Measurements from ENCODE around the gene INPP5F. TPM values are rescaled to one million over a fixed set of nuclear protein-coding genes. Genes with fewer than 3 reads are reported as not detected.

The INPP5F gene
- total RNA-seq, 1 donor from 2014 or later, result 46.1 TPM

DNA sequence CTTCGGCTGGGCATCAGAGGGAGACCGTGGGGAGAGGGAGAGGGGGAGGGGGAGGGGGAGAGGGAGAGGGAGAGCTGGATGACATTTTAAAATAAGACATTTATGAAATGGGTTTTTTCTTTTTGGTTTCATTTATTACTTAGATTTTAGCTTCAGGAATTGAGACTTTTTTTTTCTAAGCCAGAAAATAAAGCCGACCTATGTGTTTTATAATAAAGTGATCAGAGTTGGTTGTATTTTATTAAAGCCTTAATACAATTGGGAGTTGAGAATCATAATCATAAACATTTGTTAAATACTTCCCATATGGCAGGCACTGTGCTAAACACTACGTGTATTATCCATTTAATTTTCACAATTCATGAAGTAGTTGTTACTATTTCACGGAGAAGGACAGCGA lies 70.2 kb downstream of the INPP5F start:
- DNase-seq (ENCODE audit: low spot score, unreplicated experiment), result no peak
- H3K27me3 Mint-ChIP-seq, result no peaks in the 10 kb centered on the region
- H3K9me3 Mint-ChIP-seq (ENCODE audit: low read depth), result no peaks in the 10 kb centered on the region
- H3K4me3 Mint-ChIP-seq (ENCODE audit: low read depth), result no peak overlapping the region
- no peak for TF ChIP-seq CTCF (IDR thresholded peaks at IDR 0.05; ENCODE audit: unreplicated experiment)
- H3K4me1 Mint-ChIP-seq (ENCODE audit: low read depth), result peaks cover 3% of the 10 kb centered on the region
- peaks cover 14% of the 10 kb centered on the region for H3K36me3 Mint-ChIP-seq (ENCODE audit: insufficient read depth)
- no peak overlapping the region for H3K27ac Mint-ChIP-seq

- Mint-ChIP-seq H3K9me3 (ENCODE audit: low read depth) (no peaks in the 10 kb centered on the region), H3K4me1 (ENCODE audit: low read depth) (peaks cover 3% of the 10 kb centered on the region), H3K4me3 (ENCODE audit: low read depth) (no peak overlapping the region), H3K36me3 (ENCODE audit: insufficient read depth) (peaks cover 15% of the 10 kb centered on the region), H3K27me3 (no peaks in the 10 kb centered on the region), H3K27ac (no peak overlapping the region)
- DNase-seq (ENCODE audit: low spot score, unreplicated experiment), result no peak
- no peak for TF ChIP-seq CTCF (IDR thresholded peaks at IDR 0.05; ENCODE audit: unreplicated experiment)
These were observed 75.3 kb downstream of the INPP5F start for GRCh38 chr10:119801176-119801575.

DNA sequence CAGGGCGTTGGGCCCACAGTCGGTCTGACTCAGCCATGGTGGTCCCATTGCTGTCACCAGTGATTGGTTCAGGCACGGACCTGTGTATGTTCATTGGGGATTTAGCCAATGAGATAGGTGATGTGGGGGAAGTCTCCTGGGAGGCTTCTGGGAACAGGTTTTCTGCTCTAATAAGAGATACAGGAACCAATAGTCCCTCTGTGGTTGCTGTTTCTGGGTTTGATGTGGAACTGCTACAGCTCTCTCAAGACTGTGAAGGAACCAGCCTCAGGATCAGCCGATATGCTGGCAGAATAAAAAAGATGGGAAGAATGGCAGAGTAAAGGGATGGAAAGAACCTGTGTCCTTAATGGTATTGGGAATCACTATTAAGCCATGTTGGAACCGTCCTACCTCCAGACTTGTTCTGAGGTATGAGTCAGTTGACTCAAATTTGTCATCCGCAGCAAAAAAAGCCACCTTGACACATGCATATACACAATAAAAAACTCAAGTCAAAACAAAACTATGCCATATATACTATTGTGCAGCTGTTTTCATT lies 76.2 kb downstream of the INPP5F start:
- peaks cover 11% of the 10 kb centered on the region for H3K36me3 Mint-ChIP-seq (ENCODE audit: insufficient read depth)
- no peak for TF ChIP-seq CTCF (IDR thresholded peaks at IDR 0.05; ENCODE audit: unreplicated experiment)
- H3K4me3 Mint-ChIP-seq (ENCODE audit: low read depth), result no peak overlapping the region
- peaks cover 3% of the 10 kb centered on the region for H3K4me1 Mint-ChIP-seq (ENCODE audit: low read depth)
- no peaks in the 10 kb centered on the region for H3K9me3 Mint-ChIP-seq (ENCODE audit: low read depth)
- H3K27me3 Mint-ChIP-seq, result no peaks in the 10 kb centered on the region
- no peak overlapping the region for H3K27ac Mint-ChIP-seq
- DNase-seq (ENCODE audit: low spot score, unreplicated experiment), result no peak

GRCh38 chr10:119803264-119803663 lies 77.4 kb downstream of the INPP5F start:
- Mint-ChIP-seq H3K36me3 (ENCODE audit: insufficient read depth) (peaks cover 8% of the 10 kb centered on the region), H3K9me3 (ENCODE audit: low read depth) (no peaks in the 10 kb centered on the region), H3K27me3 (no peaks in the 10 kb centered on the region), H3K4me1 (ENCODE audit: low read depth) (no peaks in the 10 kb centered on the region), H3K27ac (no peak overlapping the region), H3K4me3 (ENCODE audit: low read depth) (no peak overlapping the region)
- DNase-seq (ENCODE audit: low spot score, unreplicated experiment), result no peak
- no peak for TF ChIP-seq CTCF (IDR thresholded peaks at IDR 0.05; ENCODE audit: unreplicated experiment)

DNA sequence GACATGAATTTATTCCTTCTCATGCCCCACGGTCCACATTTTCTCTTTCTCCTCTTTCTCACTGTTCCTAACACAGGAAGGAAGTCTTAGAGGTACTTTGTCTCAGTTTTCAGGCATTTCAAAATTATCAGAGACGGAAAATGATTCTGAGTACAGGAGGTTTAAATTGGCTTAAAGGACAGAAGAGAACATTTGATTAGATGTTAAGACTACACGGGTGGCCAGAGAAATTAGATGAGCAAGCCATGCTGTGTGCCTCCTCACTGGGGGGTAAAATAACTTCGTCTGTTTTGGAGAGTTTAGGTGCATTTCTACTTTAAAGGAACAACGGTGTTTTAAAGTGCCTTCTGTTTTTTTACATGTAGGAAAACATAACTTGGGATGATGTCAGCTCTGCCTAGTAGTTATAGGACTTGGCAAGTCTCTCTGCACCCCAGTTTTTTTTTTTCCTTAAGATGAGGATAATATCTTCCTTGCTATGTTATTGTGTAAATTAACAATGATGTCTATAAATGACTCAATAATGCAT lies 79.9 kb downstream of the INPP5F start:
- no peak for DNase-seq (ENCODE audit: low spot score, unreplicated experiment)
- TF ChIP-seq CTCF (IDR thresholded peaks at IDR 0.05; ENCODE audit: unreplicated experiment), result no peak
- Mint-ChIP-seq H3K4me1 (ENCODE audit: low read depth) (no peaks in the 10 kb centered on the region), H3K27ac (no peak overlapping the region), H3K36me3 (ENCODE audit: insufficient read depth) (peaks cover 8% of the 10 kb centered on the region), H3K9me3 (ENCODE audit: low read depth) (no peaks in the 10 kb centered on the region), H3K27me3 (no peaks in the 10 kb centered on the region), H3K4me3 (ENCODE audit: low read depth) (no peak overlapping the region)

All from progenitor cell of endocrine pancreas (in vitro differentiated cells).